Kidney (tissue), 14 donors: ENCODE measurements around the gene FAM167B. TPM values are rescaled to one million over a fixed set of nuclear protein-coding genes. Genes with fewer than 3 reads are reported as not detected.
"Not testable (repeated sequence)": the region's sequence is repeated elsewhere in the genome, so short reads cannot be mapped to it uniquely, and the experiment has no call there.

Experiments
- DNase-seq, 5 donors: peaks; one replicate each; pipeline ENCODE4 v3.0.0-alpha.2; 2013 to 2020
- FAIRE-seq: peaks from 2 replicates; lab custom pipeline; 2012; peaks lifted over from hg19 to GRCh38; lab: Jason Lieb, UNC
- H3K27ac ChIP-seq, 2 donors: one replicate each; pipeline ENCODE4 v1.7.0; 2013; ENCODE audit warnings: low read depth in 2 of 2, low read length in 2 of 2, inconsistent platforms in 1 of 2
- H3K27me3 ChIP-seq: one replicate; pipeline ENCODE4 v1.7.1; 2013; ENCODE audit warnings: low read length, inconsistent platforms; ENCODE audit not compliant: control insufficient read depth, insufficient read depth
- H3K36me3 ChIP-seq, 3 donors: one replicate each; pipeline versions ENCODE4 v1.7.0 to v1.7.1; 2013; ENCODE audit warnings: low read length in 3 of 3, control low read depth in 1 of 3, inconsistent platforms in 1 of 3; ENCODE audit not compliant: insufficient read depth in 3 of 3, control insufficient read depth in 2 of 3
- H3K4me1 ChIP-seq, 3 donors: one replicate each; pipeline versions ENCODE4 v1.7.0 to v1.7.1; 2013; ENCODE audit warnings: low read length in 3 of 3, inconsistent platforms in 1 of 3, low read depth in 1 of 3; ENCODE audit not compliant: control insufficient read depth in 2 of 3, insufficient read depth in 2 of 3
- H3K4me3 ChIP-seq, 3 donors: one replicate each; pipeline versions ENCODE4 v1.7.0 to v1.8.1; 2013; ENCODE audit warnings: low read length in 3 of 3, control low read depth in 1 of 3, inconsistent platforms in 1 of 3
- H3K9ac ChIP-seq, 3 donors: one replicate each; pipeline versions ENCODE4 v1.7.0 to v1.7.1; 2013; ENCODE audit warnings: low read length in 3 of 3, control low read depth in 1 of 3, inconsistent platforms in 1 of 3
- H3K9me3 ChIP-seq, 3 donors: one replicate each; pipeline versions ENCODE4 v1.7.0 to v1.7.1; 2013; ENCODE audit warnings: low read length in 3 of 3, control low read depth in 1 of 3, inconsistent platforms in 1 of 3; ENCODE audit not compliant: control insufficient read depth in 2 of 3, insufficient read depth in 1 of 3
- intact Hi-C: fragments of 100-400 bp; cut with DNase I; formaldehyde crosslinking; loops from one replicate; pipeline ENCODE4 v1.11.1; 2022
- polyA plus RNA-seq: library from polyadenylated mRNA; stranded (reverse); fragments of 350-450 nt; fragmentation: Illumina TruSeq; extraction: RNeasy Lipid Tissue Mini Kit (QIAGEN cat#74804); gene quantifications from one replicate; pipeline ENCODE4 v1.2.3, GENCODE V29; 2014; ENCODE audit warnings: low read depth, low replicate concordance; ENCODE audit not compliant: insufficient read depth
- total RNA-seq: library from RNA; stranded (reverse); fragmentation: NEBNext Ultra II Directional; extraction: Animal tissue kit (Norgen Biotek cat#: 25700); gene quantifications from one replicate; pipeline ENCODE4 v1.2.1, GENCODE V29; 2021
- TF ChIP-seq, protein P1 (sequence below): IDR thresholded peaks from 3 replicates; pipeline ENCODE4 v1.5.1; 2012; ENCODE audit warnings: mild to moderate bottlenecking, moderate library complexity, borderline replicate concordance; ENCODE audit not compliant: insufficient read depth; ENCODE audit errors: extremely low read depth
- donor health status: control.
- donor health status: control.
- donor health status: control.
- donor health status: control.
- donor health status: control.
- donor health status: DM: yes; HTN: yes; CAD: no.
- donor health status: Normal renal cell carcinoma (clear cell type).

The FAM167B gene
- total and polyA plus RNA-seq, 2 donors from 2014 or later: 19.6 to 84.8 TPM

DNA sequence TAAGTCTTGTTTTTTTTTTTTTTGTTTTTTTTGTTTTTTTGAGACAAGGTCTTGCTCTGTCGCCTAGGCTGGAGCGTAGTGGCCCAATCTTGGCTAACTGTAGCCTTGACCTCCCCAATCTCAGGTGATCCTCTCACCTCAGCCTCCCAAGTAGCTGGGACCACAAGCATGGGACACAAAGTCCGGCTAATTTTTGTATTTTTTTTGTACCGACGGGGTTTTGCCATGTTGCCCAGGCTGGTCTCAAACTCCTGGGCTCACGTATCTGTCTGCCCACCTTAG is 10.1 kb downstream of the FAM167B start:
- intact Hi-C loops: no loop called here
- peaks cover 0 to 7% (median 0%) of the 10 kb centered on the region in 3 donors for H3K4me1 ChIP-seq
- no peak overlapping the region for H3K4me3 ChIP-seq
- no peak overlapping the region for H3K27ac ChIP-seq
- no peaks in the 10 kb centered on the region for H3K36me3 ChIP-seq
- FAIRE-seq (no peak), DNase-seq (no peak)
- H3K9me3 ChIP-seq: no peaks in the 10 kb centered on the region
- no peak overlapping the region for H3K9ac ChIP-seq
- TF ChIP-seq, protein P1, sequence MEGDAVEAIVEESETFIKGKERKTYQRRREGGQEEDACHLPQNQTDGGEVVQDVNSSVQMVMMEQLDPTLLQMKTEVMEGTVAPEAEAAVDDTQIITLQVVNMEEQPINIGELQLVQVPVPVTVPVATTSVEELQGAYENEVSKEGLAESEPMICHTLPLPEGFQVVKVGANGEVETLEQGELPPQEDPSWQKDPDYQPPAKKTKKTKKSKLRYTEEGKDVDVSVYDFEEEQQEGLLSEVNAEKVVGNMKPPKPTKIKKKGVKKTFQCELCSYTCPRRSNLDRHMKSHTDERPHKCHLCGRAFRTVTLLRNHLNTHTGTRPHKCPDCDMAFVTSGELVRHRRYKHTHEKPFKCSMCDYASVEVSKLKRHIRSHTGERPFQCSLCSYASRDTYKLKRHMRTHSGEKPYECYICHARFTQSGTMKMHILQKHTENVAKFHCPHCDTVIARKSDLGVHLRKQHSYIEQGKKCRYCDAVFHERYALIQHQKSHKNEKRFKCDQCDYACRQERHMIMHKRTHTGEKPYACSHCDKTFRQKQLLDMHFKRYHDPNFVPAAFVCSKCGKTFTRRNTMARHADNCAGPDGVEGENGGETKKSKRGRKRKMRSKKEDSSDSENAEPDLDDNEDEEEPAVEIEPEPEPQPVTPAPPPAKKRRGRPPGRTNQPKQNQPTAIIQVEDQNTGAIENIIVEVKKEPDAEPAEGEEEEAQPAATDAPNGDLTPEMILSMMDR: no peak
- H3K27me3 ChIP-seq: no peaks in the 10 kb centered on the region

DNA sequence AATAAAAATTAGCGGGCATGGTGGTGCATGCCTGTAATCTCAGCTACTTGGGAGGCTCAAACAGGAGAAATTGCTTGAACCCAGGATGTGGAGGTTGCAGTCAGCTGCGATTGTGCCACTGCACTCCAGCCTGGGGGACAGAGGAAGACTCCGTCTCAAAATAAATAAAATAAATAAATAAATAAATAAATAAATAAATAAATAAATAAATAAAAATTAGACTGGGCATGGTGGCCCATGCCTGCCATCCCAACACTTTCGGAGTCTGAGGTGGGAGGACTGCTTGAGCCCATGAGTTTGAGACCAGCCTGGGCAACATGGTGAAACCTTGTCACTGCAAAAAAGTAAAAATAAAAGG is 16.2 kb downstream of the FAM167B start:
- DNase-seq, H3K27ac ChIP-seq, FAIRE-seq, H3K4me1 ChIP-seq, H3K9me3 ChIP-seq, H3K27me3 ChIP-seq, H3K9ac ChIP-seq, intact Hi-C loops, H3K36me3 ChIP-seq, H3K4me3 ChIP-seq: not testable (repeated sequence)

DNA sequence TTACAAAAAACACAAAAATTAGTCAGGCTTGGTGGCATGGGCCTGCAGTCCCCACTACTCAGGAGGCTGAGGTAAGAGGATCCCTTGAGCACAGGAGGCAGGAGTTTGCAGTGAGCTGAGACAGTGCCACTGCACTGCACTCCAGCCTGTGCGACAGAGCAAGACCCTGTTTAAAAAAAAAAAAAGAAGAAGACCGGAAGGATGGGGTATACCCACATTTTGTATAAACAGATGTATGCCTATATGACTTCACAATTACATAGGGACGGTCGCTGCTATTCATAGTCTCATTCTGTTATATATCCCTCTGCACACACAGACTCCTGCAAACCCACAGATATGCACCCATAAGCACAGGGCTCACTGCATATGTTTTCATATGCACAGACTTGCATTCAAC is 16.7 kb downstream of the FAM167B start:
- Histone ChIP-seq H3K36me3 (no peaks in the 10 kb centered on the region), H3K9ac (no peak overlapping the region), H3K27me3 (no peaks in the 10 kb centered on the region), H3K4me1 (peaks cover 0 to 4% (median 0%) of the 10 kb centered on the region in 3 donors), H3K27ac (no peak overlapping the region), H3K9me3 (no peaks in the 10 kb centered on the region), H3K4me3 (no peak overlapping the region)
- FAIRE-seq (no peak), DNase-seq (no peak)
- TF ChIP-seq, protein P1: no peak
- intact Hi-C loops: no loop called here

DNA sequence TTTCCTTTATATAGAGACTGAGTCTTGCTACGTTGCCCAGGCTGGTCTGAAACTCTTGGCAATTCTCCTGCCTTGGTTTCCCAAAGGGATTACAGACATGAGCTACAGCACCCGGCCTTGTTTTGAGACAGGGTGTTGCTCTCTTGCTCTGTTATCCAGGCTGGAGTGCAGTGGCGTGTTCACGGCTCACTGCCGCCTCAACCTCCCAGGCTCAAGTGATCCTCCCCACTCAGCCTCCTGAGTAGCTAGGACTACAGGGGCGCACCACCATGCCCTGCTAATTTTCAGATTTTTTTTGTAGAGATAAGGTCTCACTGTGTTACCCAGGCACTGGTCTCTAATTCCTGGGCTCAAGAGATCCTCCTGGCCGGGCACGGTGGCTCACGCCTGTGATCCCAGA is 18.8 kb downstream of the FAM167B start:
- Histone ChIP-seq H3K27ac (no peak overlapping the region), H3K36me3 (no peaks in the 10 kb centered on the region), H3K27me3 (no peaks in the 10 kb centered on the region), H3K4me1 (peaks cover 0 to 4% (median 0%) of the 10 kb centered on the region in 3 donors), H3K9ac (no peak overlapping the region), H3K9me3 (no peaks in the 10 kb centered on the region), H3K4me3 (no peak overlapping the region)
- TF ChIP-seq, protein P1: no peak
- intact Hi-C loops: no loop called here
- no peak for FAIRE-seq
- no peak for DNase-seq
